Measurements from ENCODE around the gene TMEM140. TPM values are rescaled to one million over a fixed set of nuclear protein-coding genes. Genes with fewer than 3 reads are reported as not detected.

The TMEM140 gene
- total RNA-seq, 3 donors from 2014 or later (not counting 1 experiment from before 2014, with no cell fraction given) = 60.0 to 81.7 (median 76.9) TPM

- Histone ChIP-seq H3K36me3 (ENCODE audit: control insufficient read depth, insufficient read depth, low read length) (peaks cover 58% of the 10 kb centered on the region), H3K9me3 (ENCODE audit: control insufficient read depth, insufficient read depth, low read length) (no peaks in the 10 kb centered on the region), H3K27ac (ENCODE audit: low read length) (no peak overlapping the region), H3K4me1 (ENCODE audit: control insufficient read depth, insufficient read depth, low read length) (no peaks in the 10 kb centered on the region), H3K4me3 (ENCODE audit: low read length) (no peak overlapping the region), H3K27me3 (ENCODE audit: control insufficient read depth, insufficient read depth, low read length) (no peaks in the 10 kb centered on the region)
- Mint-ChIP-seq H3K9me3 (no peaks in the 10 kb centered on the region), H3K36me3 (peaks cover 6% of the 10 kb centered on the region), H3K4me3 (no peak overlapping the region), H3K27me3 (ENCODE audit: low read depth in 2 of 2) (no peaks in the 10 kb centered on the region), H3K27ac (no peak overlapping the region), H3K4me1 (no peaks in the 10 kb centered on the region)
- ATAC-seq = no peak
- no peak for DNase-seq
- TF ChIP-seq, protein P1, sequence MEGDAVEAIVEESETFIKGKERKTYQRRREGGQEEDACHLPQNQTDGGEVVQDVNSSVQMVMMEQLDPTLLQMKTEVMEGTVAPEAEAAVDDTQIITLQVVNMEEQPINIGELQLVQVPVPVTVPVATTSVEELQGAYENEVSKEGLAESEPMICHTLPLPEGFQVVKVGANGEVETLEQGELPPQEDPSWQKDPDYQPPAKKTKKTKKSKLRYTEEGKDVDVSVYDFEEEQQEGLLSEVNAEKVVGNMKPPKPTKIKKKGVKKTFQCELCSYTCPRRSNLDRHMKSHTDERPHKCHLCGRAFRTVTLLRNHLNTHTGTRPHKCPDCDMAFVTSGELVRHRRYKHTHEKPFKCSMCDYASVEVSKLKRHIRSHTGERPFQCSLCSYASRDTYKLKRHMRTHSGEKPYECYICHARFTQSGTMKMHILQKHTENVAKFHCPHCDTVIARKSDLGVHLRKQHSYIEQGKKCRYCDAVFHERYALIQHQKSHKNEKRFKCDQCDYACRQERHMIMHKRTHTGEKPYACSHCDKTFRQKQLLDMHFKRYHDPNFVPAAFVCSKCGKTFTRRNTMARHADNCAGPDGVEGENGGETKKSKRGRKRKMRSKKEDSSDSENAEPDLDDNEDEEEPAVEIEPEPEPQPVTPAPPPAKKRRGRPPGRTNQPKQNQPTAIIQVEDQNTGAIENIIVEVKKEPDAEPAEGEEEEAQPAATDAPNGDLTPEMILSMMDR (IDR thresholded peaks at IDR 0.05) = no peak
- intact Hi-C loops (cut with micrococcal nuclease) = no loop called here
- WGBS (ENCODE audit: insufficient coverage) = 97% methylated on average over 3 of the region's 3 CpGs
Observed at GRCh38 chr7:135200821-135201331, 53.0 kb downstream of the TMEM140 start.

GRCh38 chr7:135201350-135201749, 53.5 kb downstream of the TMEM140 start:
- intact Hi-C loops (cut with micrococcal nuclease) = no loop called here
- Histone ChIP-seq H3K4me1 (ENCODE audit: control insufficient read depth, insufficient read depth, low read length) (no peaks in the 10 kb centered on the region), H3K4me3 (ENCODE audit: low read length) (no peak overlapping the region), H3K9me3 (ENCODE audit: control insufficient read depth, insufficient read depth, low read length) (no peaks in the 10 kb centered on the region), H3K27me3 (ENCODE audit: control insufficient read depth, insufficient read depth, low read length) (no peaks in the 10 kb centered on the region), H3K36me3 (ENCODE audit: control insufficient read depth, insufficient read depth, low read length) (peaks cover 53% of the 10 kb centered on the region), H3K27ac (ENCODE audit: low read length) (no peak overlapping the region)
- TF ChIP-seq, protein P1 (IDR thresholded peaks at IDR 0.05) = no peak
- ATAC-seq (no peak), DNase-seq (no peak)
- no peaks in the 10 kb centered on the region for H3K27me3 Mint-ChIP-seq (ENCODE audit: low read depth in 2 of 2)
- no peak overlapping the region for H3K27ac Mint-ChIP-seq
- WGBS (ENCODE audit: insufficient coverage) = 100% methylated on average over 1 of the region's 2 CpGs
- H3K4me1 Mint-ChIP-seq = no peaks in the 10 kb centered on the region
- H3K4me3 Mint-ChIP-seq = no peak overlapping the region
- no peaks in the 10 kb centered on the region for H3K9me3 Mint-ChIP-seq
- peaks cover 6% of the 10 kb centered on the region for H3K36me3 Mint-ChIP-seq

GRCh38 chr7:135204341-135204749, 56.5 kb downstream of the TMEM140 start:
- no peaks in the 10 kb centered on the region for H3K9me3 ChIP-seq (ENCODE audit: control insufficient read depth, insufficient read depth, low read length)
- no peaks in the 10 kb centered on the region for H3K9me3 Mint-ChIP-seq
- TF ChIP-seq, protein P1 (IDR thresholded peaks at IDR 0.05) = no peak
- no peak overlapping the region for H3K4me3 ChIP-seq (ENCODE audit: low read length)
- peaks cover 2% of the 10 kb centered on the region for H3K36me3 Mint-ChIP-seq
- DNase-seq = no peak
- 93% methylated on average over 6 of the region's 6 CpGs for WGBS (ENCODE audit: insufficient coverage)
- no peak for ATAC-seq
- H3K4me3 Mint-ChIP-seq = no peak overlapping the region
- peaks cover 11 to 22% of the 10 kb centered on the region in 2 donors for H3K4me1 Mint-ChIP-seq
- H3K4me1 ChIP-seq (ENCODE audit: control insufficient read depth, insufficient read depth, low read length) = peaks cover 10% of the 10 kb centered on the region
- no peak overlapping the region for H3K27ac ChIP-seq (ENCODE audit: low read length)
- H3K27me3 Mint-ChIP-seq (ENCODE audit: low read depth in 2 of 2) = no peaks in the 10 kb centered on the region
- peaks cover 35% of the 10 kb centered on the region for H3K36me3 ChIP-seq (ENCODE audit: control insufficient read depth, insufficient read depth, low read length)
- intact Hi-C loops (cut with micrococcal nuclease) = no loop called here
- H3K27ac Mint-ChIP-seq = no peak overlapping the region
- H3K27me3 ChIP-seq (ENCODE audit: control insufficient read depth, insufficient read depth, low read length) = no peaks in the 10 kb centered on the region

- H3K9me3 ChIP-seq (ENCODE audit: control insufficient read depth, insufficient read depth, low read length) = no peaks in the 10 kb centered on the region
- Mint-ChIP-seq H3K27ac (no peak overlapping the region), H3K36me3 (no peaks in the 10 kb centered on the region), H3K4me3 (no peak overlapping the region), H3K27me3 (ENCODE audit: low read depth in 2 of 2) (no peaks in the 10 kb centered on the region), H3K9me3 (no peaks in the 10 kb centered on the region), H3K4me1 (peaks cover 11 to 22% of the 10 kb centered on the region in 2 donors)
- TF ChIP-seq, protein P1 (IDR thresholded peaks at IDR 0.05) = no peak
- peaks cover 10% of the 10 kb centered on the region for H3K4me1 ChIP-seq (ENCODE audit: control insufficient read depth, insufficient read depth, low read length)
- 99% methylated on average over 5 of the region's 5 CpGs for WGBS (ENCODE audit: insufficient coverage)
- no peak overlapping the region for H3K4me3 ChIP-seq (ENCODE audit: low read length)
- DNase-seq (no peak), ATAC-seq (no peak)
- H3K27ac ChIP-seq (ENCODE audit: low read length) = no peak overlapping the region
- H3K27me3 ChIP-seq (ENCODE audit: control insufficient read depth, insufficient read depth, low read length) = no peaks in the 10 kb centered on the region
- H3K36me3 ChIP-seq (ENCODE audit: control insufficient read depth, insufficient read depth, low read length) = peaks cover 31% of the 10 kb centered on the region
- intact Hi-C loops (cut with micrococcal nuclease) = no loop called here
Observed at GRCh38 chr7:135204876-135205275, 57.0 kb downstream of the TMEM140 start.

Data from natural killer cell (primary cell).